ENCODE measurements around the gene P3H1. TPM values are rescaled to one million over a fixed set of nuclear protein-coding genes. Genes with fewer than 3 reads are reported as not detected.
A peak's percentile ranks its signal among the peaks of the same experiment; 100 is the strongest.

Gene P3H1
- total RNA-seq, 6 experiments from 2014 or later = 19.7 to 25.3 (median 21.6) TPM

DNA sequence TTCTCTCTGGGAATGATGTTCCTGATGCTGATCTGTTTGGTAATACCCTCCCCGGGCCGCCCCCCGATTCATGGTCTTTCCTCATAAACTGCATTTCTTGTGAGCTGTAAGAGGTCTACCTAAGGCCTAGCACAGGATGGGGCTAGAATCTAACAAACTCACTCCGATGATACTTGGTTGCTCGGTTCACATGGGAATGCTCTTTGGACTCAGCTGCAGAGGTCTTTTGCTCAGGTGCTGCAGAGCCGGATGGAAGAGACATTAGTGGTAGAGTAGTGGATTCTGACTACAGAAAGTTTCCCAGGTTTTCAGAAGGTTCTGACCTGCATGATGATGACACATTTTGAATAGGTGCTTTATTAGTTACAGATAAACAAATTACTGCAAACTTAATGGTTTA lies 9.7 kb upstream of the P3H1 start:
- Histone ChIP-seq H3K27me3 (no peaks in the 10 kb centered on the region), H3K9me3 (no peaks in the 10 kb centered on the region), H3K4me3 (no peak overlapping the region), H3K36me3 (peaks cover 0 to 44% (median 0%) of the 10 kb centered on the region in 4 donors), H3K27ac (no peak overlapping the region), H3K4me1 (peaks cover 0 to 20% (median 0%) of the 10 kb centered on the region in 4 donors)
- DNase-seq (no peak), ATAC-seq (peak; percentile 36 to 88 (median 67))
- 67% methylated on average over 6 of the region's 6 CpGs for WGBS (ENCODE audit: insufficient coverage, low coverage, low lambda C conversion rate, missing lambda C conversion rate)
- TF ChIP-seq CTCF (IDR thresholded peaks at IDR 0.05) = no peak
- TF ChIP-seq POLR2A (IDR thresholded peaks at IDR 0.05) = no peak
- intact Hi-C loops (cut with DNase I) = loop anchor here in 1 of 2 donors (5.0 to 10.0 kb wide), 2 partner anchors 136 to 298 kb away; no protein-coding TSS in a partner anchor

- TF ChIP-seq POLR2A (IDR thresholded peaks at IDR 0.05) (no peak), CTCF (IDR thresholded peaks at IDR 0.05) (no peak)
- WGBS (ENCODE audit: insufficient coverage, low coverage, low lambda C conversion rate, missing lambda C conversion rate) = 24% methylated on average over 2 of the region's 5 CpGs
- H3K4me3 ChIP-seq = no peak overlapping the region
- H3K27me3 ChIP-seq = no peaks in the 10 kb centered on the region
- peaks cover 0 to 44% (median 0%) of the 10 kb centered on the region in 4 donors for H3K36me3 ChIP-seq
- H3K4me1 ChIP-seq = peaks cover 0 to 20% (median 0%) of the 10 kb centered on the region in 4 donors
- no peak overlapping the region for H3K27ac ChIP-seq
- intact Hi-C loops (cut with DNase I) = loop anchor here in 1 of 2 donors (5.0 to 10.0 kb wide), 2 partner anchors 137 to 300 kb away; no protein-coding TSS in a partner anchor
- no peak for DNase-seq
- no peaks in the 10 kb centered on the region for H3K9me3 ChIP-seq
- peak in 3 of 4 donors; percentile 36 to 78 (median 38) for ATAC-seq
Observed at GRCh38 chr1:42774928-42775526, 8.2 kb upstream of the P3H1 start.

GRCh38 chr1:42773420-42773819 lies 6.6 kb upstream of the P3H1 start:
- no peak for TF ChIP-seq POLR2A (IDR thresholded peaks at IDR 0.05)
- no peak for TF ChIP-seq CTCF (IDR thresholded peaks at IDR 0.05)
- Histone ChIP-seq H3K4me1 (peaks cover 0 to 22% (median 3%) of the 10 kb centered on the region in 4 donors), H3K9me3 (no peaks in the 10 kb centered on the region), H3K4me3 (no peak overlapping the region), H3K36me3 (peaks cover 0 to 44% (median 0%) of the 10 kb centered on the region in 4 donors), H3K27ac (no peak overlapping the region), H3K27me3 (no peaks in the 10 kb centered on the region)
- 38% methylated on average over 2 of the region's 2 CpGs for WGBS (ENCODE audit: insufficient coverage, low coverage, low lambda C conversion rate, missing lambda C conversion rate)
- no peak for ATAC-seq
- intact Hi-C loops (cut with DNase I) = loop anchor here in 1 of 2 donors (10.0 kb wide), 1 partner anchor 301 kb away; no protein-coding TSS in a partner anchor
- DNase-seq = no peak

DNA sequence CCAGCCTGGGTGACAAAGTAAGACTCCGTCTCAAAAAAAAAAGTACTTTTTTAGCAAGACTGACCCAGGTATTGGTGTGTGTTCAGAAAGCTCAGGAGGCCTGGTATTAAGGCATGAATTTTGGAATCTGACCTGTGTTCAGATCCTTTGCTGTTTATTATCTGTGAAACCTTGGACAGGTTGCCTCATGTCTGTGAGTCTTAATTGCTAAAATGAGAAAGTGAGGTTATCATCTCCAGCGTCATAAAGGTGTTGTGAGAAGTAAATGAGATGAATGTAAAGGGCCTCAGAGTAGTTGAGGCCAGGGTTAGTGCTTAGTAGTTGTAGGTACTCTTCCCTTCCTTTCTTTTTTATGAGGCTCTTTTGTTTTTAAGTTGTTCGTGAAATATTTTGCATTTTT lies 3.0 kb upstream of the P3H1 start:
- peaks cover 0 to 14% (median 0%) of the 10 kb centered on the region in 4 donors for H3K36me3 ChIP-seq
- H3K4me3 ChIP-seq = no peak overlapping the region
- DNase-seq = no peak
- H3K4me1 ChIP-seq = peaks cover 2 to 31% (median 13%) of the 10 kb centered on the region in 4 donors
- intact Hi-C loops (cut with DNase I) = loop anchor here in 1 of 2 donors (10.0 kb wide), 1 partner anchor 305 kb away; no protein-coding TSS in a partner anchor
- TF ChIP-seq CTCF (IDR thresholded peaks at IDR 0.05) (no peak), POLR2A (IDR thresholded peaks at IDR 0.05) (no peak)
- no peaks in the 10 kb centered on the region for H3K27me3 ChIP-seq
- ATAC-seq = no peak
- no peak overlapping the region for H3K27ac ChIP-seq
- no peaks in the 10 kb centered on the region for H3K9me3 ChIP-seq
- WGBS (ENCODE audit: insufficient coverage, low coverage, low lambda C conversion rate, missing lambda C conversion rate) = 79% methylated on average over 2 of the region's 3 CpGs

Measured in right lobe of liver (tissue), 6 donors.